Activated T-cell treated with anti-CD3 and anti-CD28 coated beads, Interleukin-2, amount 50 U/mL, for 48 hours (primary cell): ENCODE data around the gene TSPYL2.

Source experiments
- DNase-seq, 2 experiments: peaks; one replicate each; pipeline ENCODE4 v3.0.0-alpha.2; 2020

TSPYL2 gene

GRCh38 chrX:53126377-53126776, 44.2 kb downstream of the TSPYL2 start:
- DNase-seq = no peak

- no peak for DNase-seq
Measured at GRCh38 chrX:53128097-53128749, 46.1 kb downstream of the TSPYL2 start.

- DNase-seq = no peak
Measured at GRCh38 chrX:53133400-53133799, 51.2 kb downstream of the TSPYL2 start.

- no peak for DNase-seq
Measured at GRCh38 chrX:53135581-53135980, 53.4 kb downstream of the TSPYL2 start.
